Stimulated activated CD4-positive, alpha-beta T cell treated with anti-CD3 and anti-CD28 coated beads, Interleukin-15, amount 100 ng/mL, for 24 hours (primary cell): Measurements from ENCODE around the gene GFRA1.

Source experiments
- DNase-seq: peaks from one replicate; pipeline ENCODE4 v3.0.0-alpha.2; 2020

The GFRA1 gene

GRCh38 chr10:116156819-116157218 is 116.2 kb downstream of the GFRA1 start:
- DNase-seq: no peak

DNA sequence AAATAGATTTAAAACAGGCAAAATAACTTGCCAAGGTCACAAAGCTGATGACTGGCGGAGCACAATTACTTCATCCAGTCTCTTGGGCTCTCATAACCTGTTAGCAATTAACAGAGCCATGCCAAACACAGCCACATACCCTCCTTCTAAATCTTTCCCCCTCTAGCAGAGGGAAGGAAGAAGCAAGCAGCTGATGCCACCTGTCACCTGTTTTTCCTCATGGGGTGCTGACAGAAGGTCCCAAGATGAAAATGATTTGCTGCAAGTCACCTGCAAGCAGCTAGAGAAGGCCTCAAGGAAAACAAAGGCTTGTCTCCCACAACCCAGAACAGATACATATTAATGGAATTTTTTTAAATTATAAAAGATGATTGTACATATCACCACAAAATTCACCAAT is 117.8 kb downstream of the GFRA1 start:
- DNase-seq: no peak

GRCh38 chr10:116154651-116155050 is 118.4 kb downstream of the GFRA1 start:
- DNase-seq: no peak

GRCh38 chr10:116151076-116151475 is 121.9 kb downstream of the GFRA1 start:
- DNase-seq: no peak

DNA sequence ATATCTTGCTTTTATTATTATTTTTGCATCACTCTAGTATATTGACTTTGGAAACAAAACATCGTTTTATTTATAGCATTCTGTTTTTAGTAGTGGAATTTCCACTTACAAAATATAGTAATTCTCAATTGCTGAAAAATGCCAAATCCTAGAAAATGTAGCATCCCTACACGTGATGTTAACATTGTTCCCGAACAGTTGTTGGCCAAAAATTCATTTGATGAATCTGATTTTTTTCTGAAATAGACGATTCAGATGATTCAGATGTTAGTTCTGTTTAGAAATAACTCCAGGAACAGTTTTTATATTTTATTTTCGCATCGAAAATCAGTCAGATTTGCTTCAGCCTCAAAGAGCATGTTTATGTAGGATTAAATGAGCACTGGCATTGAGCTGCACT is 122.4 kb downstream of the GFRA1 start:
- no peak for DNase-seq

GRCh38 chr10:116147147-116147905 is 125.7 kb downstream of the GFRA1 start:
- DNase-seq: peak; percentile 5

- no peak for DNase-seq
Observed at GRCh38 chr10:116146372-116147140, 126.5 kb downstream of the GFRA1 start.

DNA sequence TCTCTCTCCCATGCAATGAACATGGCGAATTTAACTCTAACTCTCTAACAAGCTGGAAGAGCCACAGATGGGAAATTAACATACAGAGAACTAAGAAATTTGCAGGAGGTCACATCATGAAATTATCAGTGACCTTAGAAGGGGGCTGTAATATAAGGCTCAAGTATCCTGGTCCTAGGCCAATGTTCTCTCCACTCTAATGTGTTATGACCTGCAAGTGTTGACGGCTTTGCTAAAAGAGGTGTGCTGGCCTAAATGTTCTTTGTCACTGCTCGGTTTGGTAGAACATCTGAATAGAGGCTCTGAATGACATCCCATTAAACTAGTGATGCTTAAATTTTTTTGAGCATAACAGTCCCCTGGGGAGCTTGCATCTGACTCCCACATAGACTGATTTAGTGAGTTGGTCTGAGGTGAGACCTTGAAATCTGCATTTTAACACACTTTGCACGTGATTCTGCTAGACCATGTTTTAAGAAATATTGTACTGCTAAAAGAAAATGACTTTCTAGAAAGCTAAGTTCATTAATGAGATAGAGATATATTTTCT is 129.3 kb downstream of the GFRA1 start:
- no peak for DNase-seq

DNA sequence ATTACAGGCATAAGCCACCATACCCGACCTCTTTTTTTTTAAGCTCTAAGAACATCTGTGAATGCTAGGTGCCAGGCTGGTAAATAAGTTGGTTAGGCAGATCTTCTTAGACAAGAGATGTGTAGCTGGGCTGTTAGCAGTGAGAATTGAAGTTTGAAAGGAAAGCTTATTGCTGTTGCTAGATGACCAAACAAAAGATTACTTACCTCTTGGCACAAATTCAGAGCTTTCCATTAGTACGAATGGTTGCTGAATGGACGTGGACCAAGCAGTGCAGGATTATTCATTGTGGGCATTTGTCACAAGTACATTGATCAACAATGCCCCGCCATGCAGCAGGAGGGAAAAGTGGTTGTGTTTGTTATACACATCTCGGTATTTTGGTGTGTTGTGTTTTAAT is 131.2 kb downstream of the GFRA1 start:
- no peak for DNase-seq

GRCh38 chr10:116141246-116141645 is 131.8 kb downstream of the GFRA1 start:
- no peak for DNase-seq

GRCh38 chr10:116139886-116140285 is 133.1 kb downstream of the GFRA1 start:
- no peak for DNase-seq

- no peak for DNase-seq
Observed at GRCh38 chr10:116138897-116139296, 134.1 kb downstream of the GFRA1 start.

- no peak for DNase-seq
Observed at GRCh38 chr10:116136261-116136660, 136.7 kb downstream of the GFRA1 start.

- no peak for DNase-seq
Observed at GRCh38 chr10:116134322-116134721, 138.7 kb downstream of the GFRA1 start.

GRCh38 chr10:116133634-116134033 is 139.4 kb downstream of the GFRA1 start:
- DNase-seq: no peak

DNA sequence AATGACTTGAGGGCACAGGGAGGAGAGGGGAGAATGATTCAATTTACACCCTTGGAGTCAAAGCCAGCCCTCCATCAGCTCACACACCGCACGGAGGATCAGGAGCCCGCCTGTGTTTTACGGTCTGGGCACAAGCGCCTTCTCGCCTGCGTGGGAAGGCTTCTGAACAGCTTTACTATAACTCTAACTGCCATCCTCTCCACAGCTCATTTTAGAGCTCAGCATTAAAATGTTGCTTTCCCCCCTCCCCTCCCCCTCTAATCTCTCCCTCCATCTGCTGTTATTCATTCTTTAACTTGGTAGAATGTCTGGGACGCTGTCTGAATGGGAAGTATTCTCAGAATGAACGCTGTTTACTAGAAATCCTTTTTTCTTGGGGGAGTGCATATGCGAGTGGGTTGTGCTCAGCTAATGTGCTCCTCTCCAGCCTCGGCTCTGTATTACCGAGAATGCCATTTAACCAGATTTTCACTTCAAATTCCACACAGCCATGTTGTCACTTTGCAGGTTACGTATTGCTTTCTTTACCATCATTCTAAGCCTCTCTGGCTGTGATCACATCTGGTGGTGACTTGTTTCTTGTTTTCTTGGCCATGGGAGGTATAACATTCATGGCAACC is 140.1 kb downstream of the GFRA1 start:
- no peak for DNase-seq

- no peak for DNase-seq
Observed at GRCh38 chr10:116130006-116130405, 143.0 kb downstream of the GFRA1 start.

DNA sequence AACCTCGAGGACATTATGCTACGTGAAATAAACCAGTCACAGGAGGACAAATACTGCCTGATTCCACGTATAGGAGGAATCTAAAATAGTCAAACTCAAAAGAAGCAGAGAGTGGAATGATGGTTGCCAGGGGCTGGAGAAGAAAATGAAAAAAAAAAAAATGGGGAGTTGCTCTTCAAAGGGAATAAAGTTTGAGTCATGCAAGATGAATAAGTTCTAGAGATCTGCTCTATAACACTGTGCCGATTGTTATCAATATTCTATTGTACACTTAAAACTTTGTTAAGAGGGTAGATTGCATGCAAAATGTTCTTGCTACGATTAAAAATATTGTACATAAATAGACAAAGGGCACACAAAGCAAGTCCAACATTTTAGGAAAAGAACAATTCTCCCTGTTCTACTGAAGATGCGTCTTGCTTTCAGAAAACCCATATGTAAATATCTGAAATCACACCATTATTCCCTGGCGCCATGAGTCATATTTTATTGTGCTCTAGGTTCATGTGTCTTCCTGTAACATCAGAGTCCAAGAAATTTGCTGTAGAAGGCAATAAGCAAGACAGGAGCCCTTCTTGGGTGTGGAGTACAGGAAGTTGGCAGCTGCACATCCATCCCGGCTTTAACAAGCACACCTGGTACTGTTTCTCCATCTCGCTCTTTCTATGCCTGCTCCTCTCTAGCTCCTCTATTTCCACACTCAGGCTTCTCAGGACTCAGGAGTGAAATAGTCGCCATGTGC is 145.9 kb downstream of the GFRA1 start:
- no peak for DNase-seq

GRCh38 chr10:116126239-116126638 is 146.8 kb downstream of the GFRA1 start:
- no peak for DNase-seq

DNA sequence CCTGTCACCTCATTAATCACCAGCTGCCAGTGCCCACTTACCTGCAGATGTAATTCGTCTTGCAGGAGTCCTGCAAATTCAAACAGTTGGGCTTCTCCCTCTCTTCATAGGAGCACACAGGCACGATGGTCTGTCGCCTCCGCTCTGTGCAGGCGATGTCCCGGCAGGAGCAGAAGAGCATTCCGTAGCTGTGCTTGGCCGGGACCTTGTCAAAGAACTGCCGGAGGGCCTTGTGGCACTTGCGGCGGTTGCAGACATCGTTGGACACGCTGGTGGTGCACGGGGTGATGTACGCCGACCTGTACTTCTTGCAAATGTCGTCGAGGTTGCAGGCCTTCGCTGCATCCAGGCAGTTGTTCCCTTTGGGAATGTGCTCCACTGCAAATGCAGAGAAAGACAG is 147.8 kb downstream of the GFRA1 start:
- DNase-seq: no peak

DNA sequence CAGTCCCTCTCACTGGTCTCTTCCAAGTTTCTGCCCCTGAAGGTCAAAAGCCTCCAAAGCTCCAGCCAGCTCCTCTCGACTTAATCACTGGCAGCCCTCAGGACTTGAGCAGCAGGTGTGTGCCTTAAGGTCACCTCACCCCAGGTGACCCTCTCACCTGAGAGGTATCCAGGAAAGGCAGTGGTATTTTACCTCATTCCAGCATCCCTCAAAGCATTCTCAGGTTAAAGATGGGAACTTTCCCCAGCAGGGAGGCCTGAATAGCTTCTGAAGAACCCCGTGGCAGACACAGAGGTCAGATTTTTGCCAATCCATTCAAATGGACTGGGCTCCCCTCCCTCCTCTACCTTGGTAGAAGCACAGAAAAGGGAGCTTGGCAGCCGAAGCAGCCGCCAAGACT is 148.2 kb downstream of the GFRA1 start:
- DNase-seq: no peak

GRCh38 chr10:116122664-116123063 is 150.3 kb downstream of the GFRA1 start:
- no peak for DNase-seq
